K562 (cell line): ENCODE data around the gene LYPD5. TPM values are rescaled to one million over a fixed set of nuclear protein-coding genes. Genes with fewer than 3 reads are reported as not detected.

Source experiments
- BRD9 ChIP-seq: fragments of 450-650 bp; IDR thresholded peaks from 2 replicates; pipeline ENCODE4 v1.6.1; 2018; ENCODE audit warnings: low read depth; ENCODE audit not compliant: partially characterized antibody
- CHD2 ChIP-seq: IDR thresholded peaks from 2 replicates; pipeline ENCODE4 v1.6.1; 2011; ENCODE audit warnings: low read depth, low read length
- ELK1 ChIP-seq: sonication (generic); formaldehyde crosslinking; IDR thresholded peaks from 2 replicates; pipeline ENCODE4 v1.8.1; 2022; ENCODE audit warnings: missing genetic modification reagents
- FOS ChIP-seq: IDR thresholded peaks from 3 replicates; pipeline ENCODE4 v1.6.1; 2011; ENCODE audit not compliant: insufficient read length; ENCODE audit errors: extremely low read depth
- HDAC1 ChIP-seq, 2 experiments: fragments of 450-650 bp; IDR thresholded peaks; 2 replicates each; pipeline ENCODE4 v1.6.1; 2016 to 2017; ENCODE audit warnings: inconsistent platforms in 1 of 2, mild to moderate bottlenecking in 1 of 2, moderate library complexity in 1 of 2
- HNRNPUL1 ChIP-seq: fragments of 200-400 bp; formaldehyde crosslinking; IDR thresholded peaks from 2 replicates; pipeline ENCODE4 v1.6.1; 2017; ENCODE audit warnings: low read length
- KLF1 ChIP-seq: fragments of 450-650 bp; IDR thresholded peaks from 2 replicates; pipeline ENCODE4 v1.6.1; 2016; ENCODE audit warnings: missing genetic modification characterization, missing compliant biosample characterization
- MED1 ChIP-seq: sonication (generic); formaldehyde crosslinking; IDR thresholded peaks from 2 replicates; pipeline ENCODE4 v1.8.1; 2023; ENCODE audit warnings: missing genetic modification reagents, borderline replicate concordance
- NCOA2 ChIP-seq, 2 experiments: fragments of 450-650 bp; IDR thresholded peaks; 2 replicates each; pipeline ENCODE4 v1.6.1; 2018; ENCODE audit warnings: mild to moderate bottlenecking in 2 of 2, moderate library complexity in 1 of 2; ENCODE audit not compliant: partially characterized antibody in 2 of 2
- NONO ChIP-seq, 2 experiments: fragments of 200-400 bp in 1 of 2; fragments of 450-650 bp in 1 of 2; formaldehyde crosslinking in 1 of 2; IDR thresholded peaks; 2 replicates each; pipeline ENCODE4 v1.6.1; 2017; ENCODE audit warnings: low read depth in 2 of 2, mild to moderate bottlenecking in 2 of 2, moderate library complexity in 2 of 2, low read length in 1 of 2
- NR0B1 ChIP-seq: fragments of 450-650 bp; IDR thresholded peaks from one replicate; pipeline ENCODE4 v1.6.1; 2018; ENCODE audit warnings: mild to moderate bottlenecking, moderate library complexity; ENCODE audit not compliant: partially characterized antibody
- NRF1 ChIP-seq, 2 experiments: fragments of 450-650 bp; IDR thresholded peaks in 1 of 2; conservative IDR thresholded peaks in 1 of 2; 2 replicates each; pipeline ENCODE4 v1.6.1; 2014; ENCODE audit warnings: mild to moderate bottlenecking in 2 of 2
- SUPT5H ChIP-seq: fragments of 450-650 bp; IDR thresholded peaks from 2 replicates; pipeline ENCODE4 v1.6.1; 2016
- ZBTB5 ChIP-seq: fragments of 450-650 bp; IDR thresholded peaks from 2 replicates; pipeline ENCODE4 v1.6.1; 2017; ENCODE audit warnings: antibody characterized with exemption
- ZNF695 ChIP-seq: fragments of 450-650 bp; formaldehyde crosslinking; IDR thresholded peaks from 2 replicates; pipeline ENCODE4 v1.4.0; 2020; ENCODE audit warnings: mild to moderate bottlenecking, moderate library complexity
- ZNF76 ChIP-seq: fragments of 250-450 bp; sonication (Bioruptor Pico); IDR thresholded peaks from 2 replicates; pipeline ENCODE4 v1.4.0; 2020; ENCODE audit warnings: mild to moderate bottlenecking, moderate library complexity, borderline replicate concordance
- polyA plus RNA-seq, 8 experiments: library from polyadenylated mRNA; depleted of rRNA in 4 of 8; stranded (reverse) in 5 of 8; unstranded in 3 of 8; fragments of >200 nt; fragmentation: Nextera tagmentation in 2 of 8; fragmentation: Illumina TruSeq in 1 of 8; extraction: Ambion mirVana in 2 of 8; extraction: Trizol in 1 of 8; gene quantifications; 2 replicates each; pipeline versions ENCODE4 v1.2.1 to v1.2.3, GENCODE V29; 2011 to 2014; ENCODE audit warnings: inconsistent platforms in 1 of 8, missing spikeins in 1 of 8
- total RNA-seq, 7 experiments: library from RNA; depleted of rRNA in 6 of 7; stranded (reverse); fragments of >200 nt in 6 of 7; fragmentation: Illumina TruSeq in 2 of 7; extraction: Trizol in 2 of 7; gene quantifications; 2 replicates each; pipeline versions ENCODE4 v1.2.1 to v1.2.3, GENCODE V29; 2011 to 2021; ENCODE audit warnings: low replicate concordance in 1 of 7
- TF ChIP-seq, protein P1 (sequence below): fragments of 150-350 bp; IDR thresholded peaks from 2 replicates; pipeline ENCODE4 v1.6.1; 2014; ENCODE audit warnings: low read depth, mild to moderate bottlenecking, low read length, borderline replicate concordance

LYPD5 gene
- total and polyA plus RNA-seq, 9 of the 15 experiments (the other 6 are each of a cell fraction or from before 2014, with no cell fraction given): 0.03 to 0.22 (median 0.10) TPM; not detected in 3

- TF ChIP-seq CHD2 (peak; percentile 85), ZBTB5 (no peak), ZNF76 (CRISPR knock-in tag) (no peak), KLF1 (tag) (0 out of 2 replicates have a peak, but pooled peaks have one; percentile 30), NRF1 (conservative IDR thresholded peaks at IDR 0.05 in 1 of 2, IDR thresholded peaks at IDR 0.05 in 1 of 2) (peak; percentile 100), BRD9 (peak; percentile 75), NCOA2 (IDR thresholded peaks at IDR 0.05; ENCODE audit: partially characterized antibody in 2 of 2) (no peak), HDAC1 (IDR thresholded peaks at IDR 0.05) (0 out of 4 replicates have a peak, but pooled peaks of 1 of the 2 experiments have one; percentile 69), NONO (IDR thresholded peaks at IDR 0.05; ENCODE audit: low read depth in 2 of 2, low read length in 1 of 2) (no peak; a peak in 1 of 4 replicates), ELK1 (CRISPR knock-in tag) (no peak), ZNF695 (no peak), FOS (peak; percentile 26), NR0B1 (no peak), SUPT5H (peak; percentile 98), HNRNPUL1 (no peak), MED1 (CRISPR knock-in tag) (no peak)
- TF ChIP-seq, protein P1, sequence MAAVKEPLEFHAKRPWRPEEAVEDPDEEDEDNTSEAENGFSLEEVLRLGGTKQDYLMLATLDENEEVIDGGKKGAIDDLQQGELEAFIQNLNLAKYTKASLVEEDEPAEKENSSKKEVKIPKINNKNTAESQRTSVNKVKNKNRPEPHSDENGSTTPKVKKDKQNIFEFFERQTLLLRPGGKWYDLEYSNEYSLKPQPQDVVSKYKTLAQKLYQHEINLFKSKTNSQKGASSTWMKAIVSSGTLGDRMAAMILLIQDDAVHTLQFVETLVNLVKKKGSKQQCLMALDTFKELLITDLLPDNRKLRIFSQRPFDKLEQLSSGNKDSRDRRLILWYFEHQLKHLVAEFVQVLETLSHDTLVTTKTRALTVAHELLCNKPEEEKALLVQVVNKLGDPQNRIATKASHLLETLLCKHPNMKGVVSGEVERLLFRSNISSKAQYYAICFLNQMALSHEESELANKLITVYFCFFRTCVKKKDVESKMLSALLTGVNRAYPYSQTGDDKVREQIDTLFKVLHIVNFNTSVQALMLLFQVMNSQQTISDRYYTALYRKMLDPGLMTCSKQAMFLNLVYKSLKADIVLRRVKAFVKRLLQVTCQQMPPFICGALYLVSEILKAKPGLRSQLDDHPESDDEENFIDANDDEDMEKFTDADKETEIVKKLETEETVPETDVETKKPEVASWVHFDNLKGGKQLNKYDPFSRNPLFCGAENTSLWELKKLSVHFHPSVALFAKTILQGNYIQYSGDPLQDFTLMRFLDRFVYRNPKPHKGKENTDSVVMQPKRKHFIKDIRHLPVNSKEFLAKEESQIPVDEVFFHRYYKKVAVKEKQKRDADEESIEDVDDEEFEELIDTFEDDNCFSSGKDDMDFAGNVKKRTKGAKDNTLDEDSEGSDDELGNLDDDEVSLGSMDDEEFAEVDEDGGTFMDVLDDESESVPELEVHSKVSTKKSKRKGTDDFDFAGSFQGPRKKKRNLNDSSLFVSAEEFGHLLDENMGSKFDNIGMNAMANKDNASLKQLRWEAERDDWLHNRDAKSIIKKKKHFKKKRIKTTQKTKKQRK: no peak
Observed at GRCh38 chr19:43754503-43755255, 47.6 kb downstream of the LYPD5 start, which contains the start of gene SMG9 (continued).
